RWPE1 (cell line): ENCODE results near the gene NAB1.

Experiments used
- CTCF ChIA-PET: fragments of 350-600 bp; sonication (Branson Sonifier 250); formaldehyde crosslinking; extraction: SDS; loops from one replicate; lab custom pipeline; 2021; lab: Yijun Ruan, JAX
- POLR2A ChIA-PET: fragments of 400-600 bp; formaldehyde crosslinking; extraction: SDS; loops from one replicate; lab custom pipeline; 2020; ENCODE audit warnings: antibody characterized with exemption; ENCODE audit not compliant: low non-redundant PET; lab: Yijun Ruan, JAX
- DNase-seq: peaks from one replicate; pipeline ENCODE4 v3.0.0; 2012; ENCODE audit warnings: low spot score
- H3K27ac ChIP-seq: fragments of 450-650 bp; 2 replicates; pipeline ENCODE4 v1.5.1; 2017
- CTCF ChIP-seq: fragments of 450-650 bp; conservative IDR thresholded peaks from 2 replicates; pipeline ENCODE4 v1.5.1; 2017; ENCODE audit warnings: low read depth, mild to moderate bottlenecking

The NAB1 gene

GRCh38 chr2:190716176-190716807 is 67.4 kb downstream of the NAB1 start:
- CTCF ChIA-PET: no interaction called here
- no peak overlapping the region for H3K27ac ChIP-seq
- POLR2A ChIA-PET: no interaction called here
- DNase-seq: no peak
- TF ChIP-seq CTCF: no peak

GRCh38 chr2:190717306-190717705 is 68.4 kb downstream of the NAB1 start:
- ChIA-PET CTCF (no interaction called here), POLR2A (no interaction called here)
- no peak for DNase-seq
- no peak for TF ChIP-seq CTCF
- H3K27ac ChIP-seq: no peak overlapping the region

- DNase-seq: no peak
- CTCF ChIA-PET: no interaction called here
- H3K27ac ChIP-seq: no peak overlapping the region
- POLR2A ChIA-PET: no interaction called here
- no peak for TF ChIP-seq CTCF
Measured at GRCh38 chr2:190717764-190718651, 69.1 kb downstream of the NAB1 start.

- no peak overlapping the region for H3K27ac ChIP-seq
- POLR2A ChIA-PET: no interaction called here
- no peak for TF ChIP-seq CTCF
- CTCF ChIA-PET: interaction anchor here (0.5 to 0.6 kb wide), 3 partner anchors 41 to 401 kb away, joined by 3 to 4 read pairs (median 3); no protein-coding TSS in a partner anchor
- DNase-seq: peak; percentile 85
Measured at GRCh38 chr2:190718652-190719526, 70.0 kb downstream of the NAB1 start.

- POLR2A ChIA-PET: no interaction called here
- no peak for DNase-seq
- no peak for TF ChIP-seq CTCF
- no peak overlapping the region for H3K27ac ChIP-seq
- CTCF ChIA-PET: no interaction called here
Measured at GRCh38 chr2:190720276-190720675, 71.4 kb downstream of the NAB1 start.

GRCh38 chr2:190720691-190721090 is 71.8 kb downstream of the NAB1 start:
- ChIA-PET CTCF (no interaction called here), POLR2A (no interaction called here)
- no peak for DNase-seq
- no peak for TF ChIP-seq CTCF
- no peak overlapping the region for H3K27ac ChIP-seq
